HuH-7.5 (cell line): ENCODE results near the gene ST3GAL3.
A peak's percentile ranks its signal among the peaks of the same experiment; 100 is the strongest.
"Not testable (repeated sequence)": the region's sequence is repeated elsewhere in the genome, so short reads cannot be mapped to it uniquely, and the experiment has no call there.

Source experiments
- DNase-seq: peaks from one replicate; pipeline ENCODE4 v3.0.0; 2011; ENCODE audit warnings: low spot score

Gene ST3GAL3

DNA sequence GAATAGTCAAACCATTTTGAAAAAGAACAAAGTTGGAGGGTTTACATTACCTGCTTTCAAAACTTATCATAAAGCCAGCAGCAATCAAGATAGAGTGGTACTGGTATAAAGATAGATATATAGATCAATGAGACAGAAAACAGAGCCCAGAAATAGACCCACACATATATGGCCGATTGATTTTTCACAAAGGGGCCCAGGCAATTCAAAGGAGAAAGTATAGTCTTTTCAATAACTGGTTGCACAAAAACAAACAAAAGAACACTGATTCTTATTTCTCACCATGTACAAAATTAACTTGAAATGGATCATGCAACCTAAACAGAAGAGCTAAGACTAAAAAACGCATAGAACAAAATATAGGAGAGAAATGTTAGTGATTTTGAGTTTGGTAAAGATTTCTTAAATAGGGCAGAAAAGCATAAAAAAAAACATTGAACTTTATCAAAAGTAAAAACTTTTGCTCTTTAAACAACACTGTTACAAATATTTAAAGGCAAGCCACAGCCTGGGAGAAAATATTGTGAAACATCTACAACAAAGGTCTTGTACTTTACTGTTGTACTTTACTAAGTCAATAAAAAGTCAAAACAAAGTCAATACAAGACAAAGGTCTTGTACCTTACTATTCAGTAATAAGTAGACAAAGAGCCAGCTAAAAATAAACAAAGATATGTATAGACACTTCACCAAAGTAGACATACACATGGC is 50.2 kb downstream of the ST3GAL3 start:
- no peak for DNase-seq

GRCh38 chr1:43760745-43761317 is 53.5 kb downstream of the ST3GAL3 start:
- no peak for DNase-seq

DNA sequence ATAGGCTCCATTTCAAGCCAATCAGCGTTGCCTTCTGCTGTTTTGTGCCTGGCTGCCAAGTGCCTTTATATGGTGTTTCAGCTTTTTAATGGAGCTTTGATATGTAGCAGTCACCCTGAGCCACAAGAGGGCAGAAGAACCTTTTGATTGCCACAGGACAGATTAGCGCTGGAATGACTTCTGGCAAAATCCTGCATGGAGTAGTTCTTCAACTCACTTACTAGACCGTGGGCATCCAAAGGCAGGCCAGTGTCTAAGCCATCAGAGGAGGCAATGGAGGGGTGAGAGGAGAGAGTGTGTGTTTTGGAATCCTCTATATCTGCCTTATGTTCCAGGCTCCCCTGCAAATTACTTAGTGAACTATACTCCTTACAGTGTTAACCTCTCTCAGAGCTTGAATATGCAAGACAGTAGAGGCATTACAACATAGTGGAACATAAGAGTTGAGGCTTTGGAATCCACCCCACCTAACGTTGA is 56.2 kb downstream of the ST3GAL3 start:
- peak; percentile 46 for DNase-seq

DNA sequence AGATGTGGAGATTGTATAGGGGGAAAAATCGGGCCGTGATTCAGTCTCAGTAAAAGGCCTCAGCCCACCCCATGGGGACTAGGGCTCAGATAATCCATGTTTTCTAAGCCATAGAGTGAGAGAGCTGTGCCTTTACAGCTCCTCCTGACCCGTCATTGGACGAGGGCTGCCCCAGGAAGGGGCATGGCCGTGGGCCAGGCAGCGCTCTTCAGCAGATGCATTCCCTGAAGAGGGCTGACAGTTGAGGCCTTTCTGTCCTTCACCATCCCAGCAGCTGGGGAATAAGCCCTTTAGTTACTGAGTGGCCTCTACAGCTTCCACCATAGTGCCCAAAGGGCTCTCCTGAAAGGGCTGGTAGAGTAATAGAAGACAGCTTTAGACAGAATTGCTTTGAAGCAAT is 57.2 kb downstream of the ST3GAL3 start:
- no peak for DNase-seq

DNA sequence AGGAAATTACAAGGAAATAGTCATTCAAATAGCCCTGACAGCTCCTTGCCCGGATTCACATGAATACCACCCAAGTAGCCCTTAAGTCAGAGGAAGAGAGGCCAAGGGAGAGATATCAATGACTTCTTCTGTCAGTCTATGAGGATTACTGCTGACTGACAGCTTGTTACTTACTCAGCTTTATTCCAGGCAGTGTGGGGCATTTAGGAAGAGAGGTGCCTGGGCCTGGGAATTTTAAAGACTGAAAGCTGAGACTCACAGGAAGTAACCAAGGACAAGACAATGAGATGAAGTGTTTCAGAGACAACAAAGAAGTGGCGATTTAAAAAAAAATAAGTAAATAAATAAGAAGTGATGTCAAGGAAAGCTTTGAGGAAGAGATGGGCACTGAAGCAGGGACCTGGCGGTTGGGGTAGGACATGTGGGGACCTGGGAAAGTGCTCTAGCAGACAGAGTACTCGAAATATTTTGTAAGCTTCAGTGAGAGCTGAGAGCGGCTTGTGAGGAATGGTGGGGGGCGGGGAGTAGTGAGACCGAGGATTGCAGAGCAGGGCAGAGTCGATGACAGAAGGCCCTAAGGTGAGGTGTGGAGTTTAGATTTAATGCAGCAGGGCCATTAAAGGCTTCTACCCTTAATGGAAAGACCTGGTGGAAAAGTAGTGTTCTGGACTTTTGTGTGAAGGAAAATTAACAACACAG is 58.9 kb downstream of the ST3GAL3 start:
- DNase-seq: no peak

- DNase-seq: no peak
Measured at GRCh38 chr1:43766818-43767525, 59.6 kb downstream of the ST3GAL3 start.

GRCh38 chr1:43768168-43768567 is 60.8 kb downstream of the ST3GAL3 start:
- no peak for DNase-seq

DNA sequence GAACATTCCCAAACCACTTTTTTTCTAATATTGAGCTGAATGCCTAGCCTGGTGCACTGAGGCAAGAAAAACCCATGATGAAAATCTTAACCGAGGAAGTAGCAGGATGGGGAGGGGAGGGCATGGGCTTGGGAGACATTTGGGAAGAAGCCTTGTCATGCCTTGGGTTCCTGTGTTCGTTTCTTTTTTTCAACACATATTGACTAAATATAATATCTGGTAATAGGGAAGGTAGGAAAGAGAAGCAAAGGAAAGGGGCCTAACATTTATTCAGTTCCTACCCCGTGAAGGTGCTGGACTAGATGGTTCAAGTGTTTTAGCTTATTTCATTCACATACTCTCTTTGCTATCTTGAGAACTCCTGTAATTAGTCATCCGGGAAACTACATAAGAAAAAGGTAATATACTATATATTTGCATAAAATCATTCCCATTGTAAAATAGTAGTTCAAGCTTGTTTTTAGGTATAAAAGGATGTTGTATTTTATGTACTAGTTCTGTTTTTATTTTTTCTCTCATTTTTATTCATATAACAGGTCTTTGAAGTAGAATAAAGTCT is 62.1 kb downstream of the ST3GAL3 start:
- DNase-seq: no peak

- no peak for DNase-seq
Measured at GRCh38 chr1:43770111-43770510, 62.8 kb downstream of the ST3GAL3 start.

DNA sequence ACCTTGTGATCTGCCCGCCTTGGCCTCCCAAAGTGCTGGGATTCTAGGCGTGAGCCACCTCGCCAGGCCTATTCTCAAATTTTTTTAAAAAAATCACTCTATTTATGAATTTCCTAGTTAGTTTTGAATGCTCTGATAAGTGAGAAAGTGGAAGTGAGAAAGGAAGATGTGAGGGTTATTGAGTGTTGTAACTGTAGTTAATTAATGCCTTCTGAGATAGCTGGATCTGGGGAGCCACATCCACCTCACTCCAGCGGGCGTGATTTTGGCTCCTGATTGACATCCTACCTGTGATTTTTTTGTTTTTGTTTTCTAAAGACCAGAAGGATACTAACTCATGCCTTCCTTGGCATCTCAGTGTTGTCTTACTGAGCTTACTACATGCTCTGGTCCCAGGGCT is 65.6 kb downstream of the ST3GAL3 start:
- no peak for DNase-seq

DNA sequence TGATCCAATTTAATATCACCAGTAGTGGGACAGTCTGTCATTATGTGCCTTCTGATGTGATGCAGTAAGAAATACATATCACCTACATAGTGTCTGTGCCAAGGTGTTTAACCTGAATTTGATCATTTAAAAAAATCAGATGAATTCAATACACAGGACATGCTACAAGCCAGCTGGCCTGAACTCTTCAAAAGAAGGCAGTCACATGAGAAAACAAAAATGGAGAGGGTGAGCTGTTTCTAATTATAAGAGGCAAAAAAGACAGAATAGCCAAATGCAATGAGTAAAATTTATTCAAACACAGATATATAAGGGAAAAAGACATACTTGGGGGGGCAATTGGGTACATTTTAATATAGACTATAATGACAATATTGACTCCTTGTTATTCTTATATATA is 66.5 kb downstream of the ST3GAL3 start:
- no peak for DNase-seq

- no peak for DNase-seq
Measured at GRCh38 chr1:43774359-43774758, 67.0 kb downstream of the ST3GAL3 start.

DNA sequence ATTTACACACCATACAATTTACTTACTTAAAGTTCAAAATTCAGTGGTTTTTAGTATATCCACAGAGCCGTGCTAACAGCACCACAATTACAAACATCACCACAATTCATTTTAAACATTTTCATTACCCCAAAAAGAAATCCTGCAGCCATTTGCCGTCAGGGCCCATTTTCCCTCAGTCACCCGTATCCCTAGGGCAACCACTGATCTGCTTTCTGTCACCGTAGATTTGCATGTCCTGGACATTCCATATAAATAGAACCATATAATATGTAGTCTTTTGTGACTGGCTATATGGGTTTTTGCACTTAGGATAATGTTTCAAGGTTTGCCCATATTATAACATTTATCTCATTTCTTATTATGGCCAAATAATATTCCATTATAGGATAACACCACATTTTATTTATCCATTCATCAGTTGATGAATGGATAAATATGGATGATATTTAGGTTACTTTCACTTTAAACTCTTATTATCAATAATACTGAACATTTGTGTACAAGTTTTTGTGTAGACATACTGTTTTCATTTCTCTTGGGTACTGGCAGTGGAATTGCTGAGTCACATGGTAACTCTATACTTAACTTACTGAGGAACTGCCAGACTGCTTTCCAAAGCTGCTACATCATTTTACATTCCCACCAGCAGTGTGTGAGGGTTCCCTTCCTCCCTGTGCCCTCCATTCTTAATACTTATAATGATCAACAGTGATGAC is 68.9 kb downstream of the ST3GAL3 start:
- no peak for DNase-seq

DNA sequence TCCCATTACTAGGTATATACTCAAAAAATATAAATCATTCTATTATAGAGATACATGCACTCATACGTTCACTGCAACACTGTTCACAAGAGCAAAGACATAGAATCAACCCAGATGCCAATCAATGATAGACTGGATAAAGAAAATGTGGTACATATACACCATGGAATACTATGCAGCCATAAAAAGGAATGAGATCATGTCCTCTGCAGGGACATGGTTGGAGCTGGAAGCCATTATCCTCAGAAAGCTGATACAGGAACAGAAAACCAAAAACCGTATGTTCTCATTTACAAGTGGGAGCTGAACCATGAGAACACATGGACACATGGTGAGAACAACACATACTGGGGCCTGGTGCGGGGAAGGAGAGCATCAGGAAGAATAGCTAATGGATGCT is 70.6 kb downstream of the ST3GAL3 start:
- not testable (repeated sequence) for DNase-seq

GRCh38 chr1:43779266-43779665 is 71.9 kb downstream of the ST3GAL3 start:
- DNase-seq: no peak

DNA sequence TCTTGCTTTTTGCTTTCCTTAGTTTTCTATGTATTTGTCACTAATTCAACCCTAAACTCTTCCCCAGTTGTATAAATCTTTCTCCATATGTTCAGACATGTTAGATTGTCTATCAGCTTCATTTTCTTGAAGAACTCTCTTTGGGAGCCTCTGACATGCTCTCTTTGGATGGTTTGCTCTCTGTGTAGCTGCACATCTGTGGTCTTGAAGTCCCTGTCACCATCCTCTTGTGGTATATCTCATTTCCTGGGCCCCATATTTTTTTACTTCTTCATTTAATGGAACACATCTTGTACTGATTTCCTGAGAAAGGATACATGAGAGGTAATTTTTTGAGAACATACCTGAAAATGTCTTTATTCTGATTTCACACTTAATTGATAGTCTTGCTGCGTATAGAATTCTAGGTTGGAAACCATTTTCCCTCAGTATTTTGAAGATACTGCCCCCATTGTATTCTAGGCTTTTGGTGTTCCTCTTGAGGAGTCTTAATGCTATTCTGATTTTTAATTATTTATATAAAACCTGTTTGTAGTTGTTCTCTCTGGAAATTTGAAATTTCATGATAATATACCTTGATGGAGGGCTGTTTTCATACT is 72.6 kb downstream of the ST3GAL3 start:
- DNase-seq: no peak

GRCh38 chr1:43781574-43781973 is 74.2 kb downstream of the ST3GAL3 start:
- no peak for DNase-seq

- DNase-seq: no peak
Measured at GRCh38 chr1:43783096-43783670, 75.8 kb downstream of the ST3GAL3 start.

DNA sequence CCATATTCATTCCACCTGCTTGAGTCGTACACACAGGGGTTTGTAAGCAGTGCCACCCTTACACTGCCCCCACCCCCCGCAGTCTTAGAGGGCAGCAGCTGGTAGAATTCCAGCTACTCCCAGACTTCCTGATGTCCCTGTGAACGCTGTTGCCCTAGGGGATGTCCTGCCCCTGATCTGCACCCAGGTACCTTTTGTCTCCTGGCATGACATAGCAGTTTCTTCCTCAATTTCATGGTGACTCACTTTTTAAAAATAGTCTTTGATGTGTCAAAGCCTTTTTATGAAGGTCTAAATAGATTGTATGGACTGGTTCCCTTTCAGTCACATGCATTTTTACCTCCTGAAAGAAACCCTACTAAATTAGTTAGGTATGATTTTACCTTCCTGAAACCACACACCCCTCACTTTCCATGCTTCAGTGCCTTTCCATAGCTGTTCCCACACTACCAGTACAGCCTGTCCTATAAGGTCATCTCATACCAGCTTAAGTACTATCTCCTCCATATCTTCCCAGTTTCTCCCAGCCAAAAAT is 76.4 kb downstream of the ST3GAL3 start:
- no peak for DNase-seq

- no peak for DNase-seq
Measured at GRCh38 chr1:43786201-43786958, 79.0 kb downstream of the ST3GAL3 start.
